GM10266 (cell line): ENCODE results near the gene LRP10.

Experiments used
- DNase-seq: peaks from one replicate; pipeline ENCODE4 v3.0.0; 2012; ENCODE audit errors: extremely low spot score
- CTCF ChIP-seq: IDR thresholded peaks from 2 replicates; pipeline ENCODE4 v1.5.1; 2012; ENCODE audit warnings: mild to moderate bottlenecking, low read depth; ENCODE audit not compliant: control insufficient read depth, insufficient read depth; ENCODE audit errors: missing control alignments

LRP10 gene

GRCh38 chr14:22882529-22883172, 11.1 kb downstream of the LRP10 start:
- TF ChIP-seq CTCF = no peak
- peak; percentile 46 for DNase-seq

- no peak for TF ChIP-seq CTCF
- peak; percentile 21 for DNase-seq
These were observed 11.8 kb downstream of the LRP10 start, which contains the start of gene REM2 for GRCh38 chr14:22883173-22883976. TSS of gene REM2 (plus strand) at chr14:22883222. CDS start at chr14:22883288, 66 bp downstream.

- no peak for TF ChIP-seq CTCF
- peak; percentile 15 for DNase-seq
These were observed 12.7 kb downstream of the LRP10 start for GRCh38 chr14:22884076-22884737.

GRCh38 chr14:22884738-22885523, 13.4 kb downstream of the LRP10 start:
- TF ChIP-seq CTCF = no peak
- DNase-seq = peak; percentile 9

- DNase-seq = no peak
- no peak for TF ChIP-seq CTCF
These were observed 14.4 kb downstream of the LRP10 start for GRCh38 chr14:22885975-22886374.

GRCh38 chr14:22886500-22887259, 15.1 kb downstream of the LRP10 start:
- DNase-seq = peak; percentile 91
- TF ChIP-seq CTCF = peak; percentile 44
